A204.1 (cell line): ENCODE measurements around the gene TRIM9.

ENCODE experiments used
- FAIRE-seq: peaks from 2 replicates; lab custom pipeline; 2012; peaks lifted over from hg19 to GRCh38; lab: Jason Lieb, UNC

Gene TRIM9

GRCh38 chr14:51093371-51094281 lies 1.3 kb downstream of the TRIM9 start:
- FAIRE-seq, result no peak

- FAIRE-seq, result no peak
Measured at GRCh38 chr14:51092965-51093364, 1.9 kb downstream of the TRIM9 start.

- no peak for FAIRE-seq
Measured at GRCh38 chr14:51089278-51089677, 5.6 kb downstream of the TRIM9 start.

GRCh38 chr14:51087031-51087441 lies 7.9 kb downstream of the TRIM9 start:
- FAIRE-seq, result no peak

GRCh38 chr14:51086044-51086443 lies 8.9 kb downstream of the TRIM9 start:
- no peak for FAIRE-seq

- FAIRE-seq, result no peak
Measured at GRCh38 chr14:51084962-51085361, 9.9 kb downstream of the TRIM9 start.

- no peak for FAIRE-seq
Measured at GRCh38 chr14:51084507-51084906, 10.4 kb downstream of the TRIM9 start.

- FAIRE-seq, result no peak
Measured at GRCh38 chr14:51082349-51082748, 12.6 kb downstream of the TRIM9 start.

- FAIRE-seq, result no peak
Measured at GRCh38 chr14:51081712-51082111, 13.2 kb downstream of the TRIM9 start.

GRCh38 chr14:51081209-51081608 lies 13.7 kb downstream of the TRIM9 start:
- FAIRE-seq, result no peak

GRCh38 chr14:51080645-51081044 lies 14.3 kb downstream of the TRIM9 start:
- no peak for FAIRE-seq

GRCh38 chr14:51079489-51079888 lies 15.4 kb downstream of the TRIM9 start:
- no peak for FAIRE-seq

- no peak for FAIRE-seq
Measured at GRCh38 chr14:51079085-51079484, 15.8 kb downstream of the TRIM9 start.

GRCh38 chr14:51074701-51075385 lies 20.1 kb downstream of the TRIM9 start:
- no peak for FAIRE-seq

GRCh38 chr14:51073731-51074130 lies 21.2 kb downstream of the TRIM9 start:
- FAIRE-seq, result no peak

GRCh38 chr14:51072976-51073375 lies 21.9 kb downstream of the TRIM9 start:
- no peak for FAIRE-seq

GRCh38 chr14:51071857-51072256 lies 23.0 kb downstream of the TRIM9 start:
- FAIRE-seq, result no peak

GRCh38 chr14:51070726-51071125 lies 24.2 kb downstream of the TRIM9 start:
- no peak for FAIRE-seq

GRCh38 chr14:51069055-51069454 lies 25.9 kb downstream of the TRIM9 start:
- no peak for FAIRE-seq

GRCh38 chr14:51068268-51068667 lies 26.6 kb downstream of the TRIM9 start:
- no peak for FAIRE-seq

- no peak for FAIRE-seq
Measured at GRCh38 chr14:51067295-51067694, 27.6 kb downstream of the TRIM9 start.

- no peak for FAIRE-seq
Measured at GRCh38 chr14:51066576-51066975, 28.3 kb downstream of the TRIM9 start.

GRCh38 chr14:51059032-51059431 lies 35.9 kb downstream of the TRIM9 start:
- no peak for FAIRE-seq

- FAIRE-seq, result no peak
Measured at GRCh38 chr14:51058382-51058781, 36.5 kb downstream of the TRIM9 start.
